ENCODE measurements around the gene UFD1. TPM values are rescaled to one million over a fixed set of nuclear protein-coding genes. Genes with fewer than 3 reads are reported as not detected.

UFD1 gene
- total and polyA plus RNA-seq, 3 donors from 2014 or later, result 46.1 to 86.6 (median 54.5) TPM

DNA sequence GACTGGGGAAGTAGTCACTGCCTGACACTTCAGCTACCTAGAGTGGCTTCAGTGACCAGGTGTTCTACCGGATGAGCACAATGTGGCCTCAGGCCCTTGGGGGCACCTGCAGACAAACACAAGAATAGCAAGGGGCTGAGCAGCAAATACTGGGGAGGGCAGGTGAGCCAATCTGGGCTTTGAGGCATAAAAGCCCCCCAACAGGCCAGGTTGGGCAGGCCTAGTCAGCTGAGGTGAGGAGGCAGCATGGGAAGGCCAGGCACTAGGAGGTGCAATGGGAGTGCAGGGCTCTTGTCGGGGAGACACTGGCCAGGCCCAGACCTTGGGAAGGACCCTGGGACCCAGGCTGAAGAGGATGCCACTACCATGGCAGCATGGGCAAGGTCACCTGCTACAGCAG lies 9.0 kb downstream of the UFD1 start:
- DNase-seq, result no peak
- Histone ChIP-seq H3K27me3 (no peaks in the 10 kb centered on the region), H3K4me1 (peaks cover 4% of the 10 kb centered on the region), H3K36me3 (ENCODE audit: low read depth, missing control alignments) (no peaks in the 10 kb centered on the region), H3K27ac (no peak overlapping the region), H3K4me3 (no peak overlapping the region), H3K9me3 (no peaks in the 10 kb centered on the region)
- WGBS, 2 donors, result 96 to 100% methylated on average over 2 of the region's 2 CpGs
- TF ChIP-seq POLR2A (IDR thresholded peaks at IDR 0.05), result no peak
- TF ChIP-seq, protein P1, sequence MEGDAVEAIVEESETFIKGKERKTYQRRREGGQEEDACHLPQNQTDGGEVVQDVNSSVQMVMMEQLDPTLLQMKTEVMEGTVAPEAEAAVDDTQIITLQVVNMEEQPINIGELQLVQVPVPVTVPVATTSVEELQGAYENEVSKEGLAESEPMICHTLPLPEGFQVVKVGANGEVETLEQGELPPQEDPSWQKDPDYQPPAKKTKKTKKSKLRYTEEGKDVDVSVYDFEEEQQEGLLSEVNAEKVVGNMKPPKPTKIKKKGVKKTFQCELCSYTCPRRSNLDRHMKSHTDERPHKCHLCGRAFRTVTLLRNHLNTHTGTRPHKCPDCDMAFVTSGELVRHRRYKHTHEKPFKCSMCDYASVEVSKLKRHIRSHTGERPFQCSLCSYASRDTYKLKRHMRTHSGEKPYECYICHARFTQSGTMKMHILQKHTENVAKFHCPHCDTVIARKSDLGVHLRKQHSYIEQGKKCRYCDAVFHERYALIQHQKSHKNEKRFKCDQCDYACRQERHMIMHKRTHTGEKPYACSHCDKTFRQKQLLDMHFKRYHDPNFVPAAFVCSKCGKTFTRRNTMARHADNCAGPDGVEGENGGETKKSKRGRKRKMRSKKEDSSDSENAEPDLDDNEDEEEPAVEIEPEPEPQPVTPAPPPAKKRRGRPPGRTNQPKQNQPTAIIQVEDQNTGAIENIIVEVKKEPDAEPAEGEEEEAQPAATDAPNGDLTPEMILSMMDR (IDR thresholded peaks at IDR 0.05), result no peak
- intact Hi-C loops (cut with DNase I; ENCODE audit: low total_unique reads), result no loop called here

DNA sequence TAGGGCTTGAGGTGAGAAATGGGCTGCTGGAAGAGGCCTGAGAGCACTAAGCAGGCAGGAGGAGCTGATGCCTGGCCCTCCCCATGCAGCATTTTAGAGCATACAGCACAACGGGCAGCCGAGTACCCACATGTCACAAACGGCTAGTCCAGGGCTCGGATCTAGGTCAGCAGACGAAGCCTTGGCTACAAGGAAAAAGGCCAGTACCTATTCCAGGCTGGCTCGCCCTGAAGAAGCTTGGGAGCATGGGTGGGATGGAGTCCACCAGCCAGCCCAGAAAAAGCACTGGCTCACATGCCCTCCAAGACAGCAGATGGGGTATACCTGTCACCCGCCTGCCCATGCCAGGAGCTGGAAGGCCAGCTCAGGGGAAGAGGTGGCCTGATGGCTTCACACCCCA lies 9.6 kb downstream of the UFD1 start:
- H3K4me1 ChIP-seq, result no peaks in the 10 kb centered on the region
- no peak for DNase-seq
- WGBS, 2 donors, result 90 to 93% methylated on average over 6 to 7 of the region's 7 CpGs
- H3K4me3 ChIP-seq, result no peak overlapping the region
- intact Hi-C loops (cut with DNase I; ENCODE audit: low total_unique reads), result no loop called here
- no peaks in the 10 kb centered on the region for H3K9me3 ChIP-seq
- no peak overlapping the region for H3K27ac ChIP-seq
- H3K27me3 ChIP-seq, result no peaks in the 10 kb centered on the region
- H3K36me3 ChIP-seq (ENCODE audit: low read depth, missing control alignments), result no peaks in the 10 kb centered on the region
- TF ChIP-seq, protein P1 (IDR thresholded peaks at IDR 0.05), result no peak
- TF ChIP-seq POLR2A (IDR thresholded peaks at IDR 0.05), result no peak

DNA sequence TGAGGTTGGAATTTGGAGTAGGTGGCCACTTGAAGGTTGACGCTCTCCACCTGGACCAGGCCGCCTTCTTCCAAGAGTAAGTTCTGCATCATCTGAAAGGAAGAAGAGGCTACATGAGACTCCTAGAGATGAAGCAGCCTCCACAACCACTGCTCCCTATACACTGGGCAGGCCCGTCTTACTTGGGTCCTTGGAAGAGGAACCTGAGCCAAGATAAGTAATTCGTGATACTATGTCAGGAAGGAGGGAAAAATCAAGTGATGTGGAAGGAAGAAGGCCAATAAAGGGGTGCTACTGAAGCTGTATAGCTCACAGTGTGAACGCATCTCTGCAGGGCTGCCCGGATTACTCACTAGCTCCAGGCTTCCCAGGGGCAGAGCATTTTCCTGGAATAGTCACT lies 11.1 kb downstream of the UFD1 start:
- intact Hi-C loops (cut with DNase I; ENCODE audit: low total_unique reads), result no loop called here
- no peak for DNase-seq
- WGBS, 2 donors, result 87 to 95% methylated on average over 6 of the region's 6 CpGs
- Histone ChIP-seq H3K4me3 (no peak overlapping the region), H3K36me3 (ENCODE audit: low read depth, missing control alignments) (no peaks in the 10 kb centered on the region), H3K4me1 (no peaks in the 10 kb centered on the region), H3K27me3 (no peaks in the 10 kb centered on the region), H3K9me3 (no peaks in the 10 kb centered on the region), H3K27ac (no peak overlapping the region)
- TF ChIP-seq, protein P1 (IDR thresholded peaks at IDR 0.05), result no peak
- no peak for TF ChIP-seq POLR2A (IDR thresholded peaks at IDR 0.05)

DNA sequence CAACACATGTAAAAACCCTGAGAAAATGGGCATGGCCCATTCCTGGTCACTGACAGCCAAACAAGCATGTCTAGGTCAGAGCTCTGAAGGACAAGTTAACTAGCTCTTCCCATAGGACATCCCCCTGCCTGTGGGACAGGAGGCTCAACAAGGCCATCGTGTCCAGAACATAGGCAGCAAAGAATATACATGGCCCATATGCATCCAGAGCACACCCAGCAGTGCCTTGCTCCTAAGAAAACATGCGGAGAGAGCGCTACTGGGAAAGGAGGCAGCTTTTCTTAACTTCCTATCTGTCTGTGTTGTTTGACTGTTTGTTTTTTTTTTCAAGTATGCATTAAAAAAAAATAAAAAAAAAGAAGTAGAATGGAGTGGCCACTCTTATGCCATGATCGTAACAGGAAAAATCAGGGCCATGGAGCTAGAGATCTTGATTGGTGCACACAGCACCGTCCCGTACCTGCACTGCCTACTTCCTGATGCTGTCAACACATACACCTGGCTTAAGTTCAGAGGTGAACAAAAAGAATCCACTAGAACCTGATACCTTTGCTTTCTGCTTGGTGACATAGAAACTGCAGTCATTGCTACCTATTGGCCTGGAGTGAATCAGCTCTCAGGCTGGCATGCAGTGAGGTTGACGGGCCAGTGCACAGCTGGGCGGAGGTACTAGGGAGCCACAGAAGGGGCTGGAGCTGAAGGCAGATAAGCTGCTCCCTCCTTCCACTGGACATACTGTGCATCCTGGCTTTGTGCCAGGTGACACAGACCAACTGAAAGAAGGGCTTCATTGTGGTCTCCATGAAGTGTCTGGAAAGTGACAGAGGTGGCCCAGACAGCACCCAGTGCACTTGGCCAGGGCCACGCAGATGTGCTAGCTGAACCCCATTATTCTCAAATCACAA lies 11.9 kb downstream of the UFD1 start:
- TF ChIP-seq, protein P1 (IDR thresholded peaks at IDR 0.05), result no peak
- TF ChIP-seq POLR2A (IDR thresholded peaks at IDR 0.05), result no peak
- no peaks in the 10 kb centered on the region for H3K27me3 ChIP-seq
- intact Hi-C loops (cut with DNase I; ENCODE audit: low total_unique reads), result no loop called here
- H3K36me3 ChIP-seq (ENCODE audit: low read depth, missing control alignments), result no peaks in the 10 kb centered on the region
- no peak overlapping the region for H3K4me3 ChIP-seq
- no peak overlapping the region for H3K27ac ChIP-seq
- DNase-seq, result no peak
- no peaks in the 10 kb centered on the region for H3K9me3 ChIP-seq
- no peaks in the 10 kb centered on the region for H3K4me1 ChIP-seq
- WGBS, 2 donors, result 84 to 95% methylated on average over 9 of the region's 9 CpGs
